ENCODE data around the gene CGB2. TPM values are rescaled to one million over a fixed set of nuclear protein-coding genes. Genes with fewer than 3 reads are reported as not detected.
"Not testable (repeated sequence)": the region's sequence is repeated elsewhere in the genome, so short reads cannot be mapped to it uniquely, and the experiment has no call there.

Gene CGB2
- total and polyA plus RNA-seq, 2 donors (not counting 1 experiment from before 2014, with no cell fraction given): not detected

- ATAC-seq (ENCODE audit: low read depth) (no peak), DNase-seq (no peak)
- CTCF ChIA-PET: no interaction called here
- H3K27me3 Mint-ChIP-seq: peaks cover 3% of the 10 kb centered on the region
- 94% methylated on average over 9 of the region's 9 CpGs for WGBS (ENCODE audit: insufficient coverage)
- Histone ChIP-seq H3K36me3 (replicated peaks in 1 of 2; ENCODE audit: control extremely low read depth in 1 of 2, control insufficient read depth in 1 of 2, extremely low read depth in 1 of 2, insufficient read depth in 2 of 2, low read length in 1 of 2) (no peaks in the 10 kb centered on the region), H3K27ac (ENCODE audit: low read length in 2 of 2) (no peak overlapping the region), H3K27me3 (replicated peaks in 1 of 4; ENCODE audit: control extremely low read depth in 1 of 4, control insufficient read depth in 3 of 4, insufficient read depth in 4 of 4, low read length in 3 of 4) (peaks cover 0 to 9% (median 2%) of the 10 kb centered on the region in 4 experiments), H3K79me2 (ENCODE audit: control insufficient read depth, insufficient read depth, low read length) (no peaks in the 10 kb centered on the region), H4K20me1 (ENCODE audit: control insufficient read depth, insufficient read depth, low read length, poor library complexity, severe bottlenecking) (no peaks in the 10 kb centered on the region), H3K9me3 (ENCODE audit: control extremely low read depth in 1 of 3, control insufficient read depth in 2 of 3, insufficient read depth in 1 of 3, low read length in 2 of 3) (no peaks in the 10 kb centered on the region), H3K4me1 (ENCODE audit: control insufficient read depth in 2 of 2, insufficient read depth in 2 of 2, low read length in 2 of 2) (peaks cover 25 to 39% of the 10 kb centered on the region in 2 donors), H3K4me2 (replicated peaks; ENCODE audit: low read depth, low read length, poor library complexity, severe bottlenecking) (no peak overlapping the region), H3K4me3 (ENCODE audit: control extremely low read depth in 1 of 5, extremely low read depth in 1 of 5, insufficient read depth in 1 of 5, low read depth in 2 of 5, low read length in 4 of 5) (no peak overlapping the region), H3K9ac (ENCODE audit: low read length) (no peak overlapping the region), H2AFZ (ENCODE audit: insufficient read depth, low read depth, low read length, poor library complexity, severe bottlenecking) (no peak overlapping the region)
- H3K27ac Mint-ChIP-seq: no peak overlapping the region
- no peak for TF ChIP-seq EZH2 (IDR thresholded peaks at IDR 0.05; ENCODE audit: borderline replicate concordance, insufficient read depth, low read depth, low read length, poor library complexity, severe bottlenecking)
- no peak for TF ChIP-seq CTCF (IDR thresholded peaks at IDR 0.05)
- no peak overlapping the region for H3K4me3 Mint-ChIP-seq
- no peaks in the 10 kb centered on the region for H3K9me3 Mint-ChIP-seq (ENCODE audit: insufficient read depth)
- intact Hi-C loops (cut with micrococcal nuclease): no loop called here
- POLR2A ChIA-PET: no interaction called here
- peaks cover 33% of the 10 kb centered on the region for H3K4me1 Mint-ChIP-seq
Observed at GRCh38 chr19:49022116-49022515, 9.6 kb upstream of the CGB2 start.

GRCh38 chr19:49024233-49024632 lies 7.5 kb upstream of the CGB2 start, which contains the start of gene CGB3:
CGB3 (minus strand) TSS chr19:49024333; CDS start chr19:49023971, 362 bp downstream.
- H4K20me1 ChIP-seq (ENCODE audit: control insufficient read depth, insufficient read depth, low read length, poor library complexity, severe bottlenecking); H3K9me3 ChIP-seq (ENCODE audit: control extremely low read depth in 1 of 3, control insufficient read depth in 2 of 3, insufficient read depth in 1 of 3, low read length in 2 of 3); H3K79me2 ChIP-seq (ENCODE audit: control insufficient read depth, insufficient read depth, low read length); POLR2A ChIA-PET; H3K27me3 Mint-ChIP-seq; H3K27me3 ChIP-seq (replicated peaks in 1 of 4; ENCODE audit: control extremely low read depth in 1 of 4, control insufficient read depth in 3 of 4, insufficient read depth in 4 of 4, low read length in 3 of 4); H3K9ac ChIP-seq (ENCODE audit: low read length); H2AFZ ChIP-seq (ENCODE audit: insufficient read depth, low read depth, low read length, poor library complexity, severe bottlenecking); H3K4me3 Mint-ChIP-seq; ATAC-seq (ENCODE audit: low read depth); DNase-seq; CTCF ChIA-PET; H3K9me3 Mint-ChIP-seq (ENCODE audit: insufficient read depth); intact Hi-C loops (cut with micrococcal nuclease); H3K36me3 ChIP-seq (replicated peaks in 1 of 2; ENCODE audit: control extremely low read depth in 1 of 2, control insufficient read depth in 1 of 2, extremely low read depth in 1 of 2, insufficient read depth in 2 of 2, low read length in 1 of 2); H3K27ac Mint-ChIP-seq; H3K4me2 ChIP-seq (replicated peaks; ENCODE audit: low read depth, low read length, poor library complexity, severe bottlenecking); H3K4me3 ChIP-seq (ENCODE audit: control extremely low read depth in 1 of 5, extremely low read depth in 1 of 5, insufficient read depth in 1 of 5, low read depth in 2 of 5, low read length in 4 of 5); H3K27ac ChIP-seq (ENCODE audit: low read length in 2 of 2): not testable (repeated sequence)
- H3K4me1 ChIP-seq (ENCODE audit: control insufficient read depth in 2 of 2, insufficient read depth in 2 of 2, low read length in 2 of 2): peaks cover 17 to 21% of the 10 kb centered on the region in 2 donors
- peaks cover 22% of the 10 kb centered on the region for H3K4me1 Mint-ChIP-seq
- WGBS (ENCODE audit: insufficient coverage): no CpG with 5 or more reads among the region's 15 CpGs

- POLR2A ChIA-PET; H3K27me3 ChIP-seq (replicated peaks in 1 of 4; ENCODE audit: control extremely low read depth in 1 of 4, control insufficient read depth in 3 of 4, insufficient read depth in 4 of 4, low read length in 3 of 4); H3K27me3 Mint-ChIP-seq; H4K20me1 ChIP-seq (ENCODE audit: control insufficient read depth, insufficient read depth, low read length, poor library complexity, severe bottlenecking); H3K4me3 ChIP-seq (ENCODE audit: control extremely low read depth in 1 of 5, extremely low read depth in 1 of 5, insufficient read depth in 1 of 5, low read depth in 2 of 5, low read length in 4 of 5); ATAC-seq (ENCODE audit: low read depth); H3K4me3 Mint-ChIP-seq; H3K79me2 ChIP-seq (ENCODE audit: control insufficient read depth, insufficient read depth, low read length); H3K9me3 Mint-ChIP-seq (ENCODE audit: insufficient read depth); H3K27ac Mint-ChIP-seq; CTCF ChIA-PET; H3K27ac ChIP-seq (ENCODE audit: low read length in 2 of 2); H3K9ac ChIP-seq (ENCODE audit: low read length); H3K4me2 ChIP-seq (replicated peaks; ENCODE audit: low read depth, low read length, poor library complexity, severe bottlenecking); H3K36me3 ChIP-seq (replicated peaks in 1 of 2; ENCODE audit: control extremely low read depth in 1 of 2, control insufficient read depth in 1 of 2, extremely low read depth in 1 of 2, insufficient read depth in 2 of 2, low read length in 1 of 2); H2AFZ ChIP-seq (ENCODE audit: insufficient read depth, low read depth, low read length, poor library complexity, severe bottlenecking); H3K9me3 ChIP-seq (ENCODE audit: control extremely low read depth in 1 of 3, control insufficient read depth in 2 of 3, insufficient read depth in 1 of 3, low read length in 2 of 3); intact Hi-C loops (cut with micrococcal nuclease); DNase-seq: not testable (repeated sequence)
- peaks cover 10 to 13% of the 10 kb centered on the region in 2 donors for H3K4me1 ChIP-seq (ENCODE audit: control insufficient read depth in 2 of 2, insufficient read depth in 2 of 2, low read length in 2 of 2)
- no CpG with 5 or more reads among the region's 6 CpGs for WGBS (ENCODE audit: insufficient coverage)
- H3K4me1 Mint-ChIP-seq: peaks cover 15% of the 10 kb centered on the region
Observed at GRCh38 chr19:49025088-49025487, 6.6 kb upstream of the CGB2 start.

All from B cell (primary cell).